ENCODE measurements around the gene MRTFB. TPM values are rescaled to one million over a fixed set of nuclear protein-coding genes. Genes with fewer than 3 reads are reported as not detected.

Gene MRTFB
- polyA plus RNA-seq, 1 experiment, result 10.5 TPM

DNA sequence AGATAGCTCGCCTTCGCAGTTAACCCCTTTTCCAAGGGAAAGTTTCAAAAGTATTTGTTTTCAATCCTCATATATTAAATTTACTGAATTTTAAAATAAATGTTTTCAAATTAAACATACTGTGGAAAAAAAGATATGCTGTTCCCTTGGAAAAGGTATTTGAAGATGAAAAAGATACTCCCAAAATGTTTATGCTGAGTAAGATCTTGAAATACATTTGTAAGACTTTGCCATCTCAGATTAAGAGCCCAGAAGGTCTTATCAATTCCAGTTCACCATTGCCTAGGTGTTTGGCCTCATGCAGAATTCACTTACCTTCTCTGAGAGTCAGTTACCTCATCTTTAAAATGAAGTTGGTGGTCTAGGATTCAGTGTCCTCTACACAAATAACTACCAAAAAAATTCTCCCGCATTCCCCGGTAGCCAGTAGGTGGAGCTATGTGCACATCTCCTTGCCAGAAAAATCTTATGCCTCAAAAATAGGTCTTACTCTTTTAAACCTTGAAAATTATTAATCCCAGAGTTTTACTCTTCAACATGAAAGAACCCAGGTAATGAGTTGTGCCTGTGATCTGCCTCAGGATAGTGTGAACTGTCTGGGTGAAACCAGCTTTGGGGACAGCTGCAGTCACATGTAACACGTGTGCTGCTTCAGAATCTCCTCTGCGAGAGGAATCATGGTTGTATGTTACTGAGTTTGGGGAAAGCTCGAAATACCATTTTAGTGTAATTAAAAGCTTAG, 178.3 kb downstream of the MRTFB start:
- no peak overlapping the region for H3K4me3 ChIP-seq (ENCODE audit: low read depth, low read length)
- no peaks in the 10 kb centered on the region for H3K27me3 ChIP-seq (ENCODE audit: control insufficient read depth, insufficient read depth, low read length)
- ChIA-PET POLR2A (no interaction called here), CTCF (interaction anchor here (0.6 to 5.8 kb wide), 42 partner anchors 9 to 363 kb away, joined by 3 to 61 read pairs (median 4); partner anchors contain the start of gene ERCC4)
- no peaks in the 10 kb centered on the region for H3K9me3 ChIP-seq (ENCODE audit: control insufficient read depth, insufficient read depth, low read length)
- no peak overlapping the region for H3K27ac ChIP-seq (ENCODE audit: low read depth, low read length)
- DNase-seq (ENCODE audit: low read depth, low spot score), result no peak
- TF ChIP-seq, protein P1, sequence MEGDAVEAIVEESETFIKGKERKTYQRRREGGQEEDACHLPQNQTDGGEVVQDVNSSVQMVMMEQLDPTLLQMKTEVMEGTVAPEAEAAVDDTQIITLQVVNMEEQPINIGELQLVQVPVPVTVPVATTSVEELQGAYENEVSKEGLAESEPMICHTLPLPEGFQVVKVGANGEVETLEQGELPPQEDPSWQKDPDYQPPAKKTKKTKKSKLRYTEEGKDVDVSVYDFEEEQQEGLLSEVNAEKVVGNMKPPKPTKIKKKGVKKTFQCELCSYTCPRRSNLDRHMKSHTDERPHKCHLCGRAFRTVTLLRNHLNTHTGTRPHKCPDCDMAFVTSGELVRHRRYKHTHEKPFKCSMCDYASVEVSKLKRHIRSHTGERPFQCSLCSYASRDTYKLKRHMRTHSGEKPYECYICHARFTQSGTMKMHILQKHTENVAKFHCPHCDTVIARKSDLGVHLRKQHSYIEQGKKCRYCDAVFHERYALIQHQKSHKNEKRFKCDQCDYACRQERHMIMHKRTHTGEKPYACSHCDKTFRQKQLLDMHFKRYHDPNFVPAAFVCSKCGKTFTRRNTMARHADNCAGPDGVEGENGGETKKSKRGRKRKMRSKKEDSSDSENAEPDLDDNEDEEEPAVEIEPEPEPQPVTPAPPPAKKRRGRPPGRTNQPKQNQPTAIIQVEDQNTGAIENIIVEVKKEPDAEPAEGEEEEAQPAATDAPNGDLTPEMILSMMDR (IDR thresholded peaks at IDR 0.05; ENCODE audit: low read depth, low read length), result peak; percentile 96

DNA sequence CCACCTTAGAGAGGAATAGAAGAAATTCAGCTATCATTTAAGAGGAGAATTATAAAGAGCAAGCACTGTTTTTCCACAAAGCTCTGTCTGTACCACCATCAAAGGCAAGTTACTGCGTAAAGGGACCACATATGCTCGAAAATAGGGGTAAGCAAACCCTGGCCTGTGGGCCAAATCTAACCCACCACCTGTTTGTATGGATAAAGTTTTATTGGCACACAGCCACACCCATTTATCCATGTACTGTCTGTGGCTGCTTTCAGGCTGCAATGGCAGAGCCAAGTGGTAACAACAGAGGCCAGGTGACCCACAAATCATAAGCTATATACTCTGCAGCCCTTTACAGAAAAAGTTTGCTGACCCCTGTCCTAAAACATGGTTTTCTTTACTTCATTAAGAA, 180.3 kb downstream of the MRTFB start:
- Histone ChIP-seq H3K27me3 (ENCODE audit: control insufficient read depth, insufficient read depth, low read length) (no peaks in the 10 kb centered on the region), H3K9me3 (ENCODE audit: control insufficient read depth, insufficient read depth, low read length) (no peaks in the 10 kb centered on the region), H3K4me3 (ENCODE audit: low read depth, low read length) (no peak overlapping the region), H3K27ac (ENCODE audit: low read depth, low read length) (no peak overlapping the region)
- ChIA-PET CTCF (interaction anchor here (0.6 to 5.8 kb wide), 8 partner anchors 11 to 348 kb away, joined by 3 to 61 read pairs (median 8); partner anchors contain the start of gene ERCC4), POLR2A (no interaction called here)
- no peak for DNase-seq (ENCODE audit: low read depth, low spot score)
- TF ChIP-seq, protein P1 (IDR thresholded peaks at IDR 0.05; ENCODE audit: low read depth, low read length), result no peak

DNA sequence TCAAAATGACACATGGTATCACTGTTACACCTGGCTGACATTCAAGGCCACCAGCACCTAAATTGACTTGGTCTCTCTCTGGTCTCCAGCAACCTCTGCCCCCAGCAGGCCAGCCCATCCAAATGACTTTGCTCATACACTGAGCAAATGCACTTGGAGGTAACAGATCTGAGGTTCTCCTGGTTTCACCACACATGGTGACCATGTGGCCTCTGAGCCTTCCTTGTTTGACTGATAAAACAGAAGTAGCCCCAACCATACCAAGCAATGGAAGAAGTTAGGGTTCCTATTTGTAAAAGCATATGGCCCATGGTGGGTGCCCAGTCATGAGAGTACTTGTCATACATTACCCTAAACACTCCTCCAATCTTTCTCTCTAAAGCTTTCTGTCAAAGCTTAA, 181.7 kb downstream of the MRTFB start:
- Histone ChIP-seq H3K27me3 (ENCODE audit: control insufficient read depth, insufficient read depth, low read length) (no peaks in the 10 kb centered on the region), H3K4me3 (ENCODE audit: low read depth, low read length) (no peak overlapping the region), H3K9me3 (ENCODE audit: control insufficient read depth, insufficient read depth, low read length) (no peaks in the 10 kb centered on the region), H3K27ac (ENCODE audit: low read depth, low read length) (no peak overlapping the region)
- CTCF ChIA-PET, result interaction anchor here (1.9 to 5.8 kb wide), 2 partner anchors 329 to 333 kb away, joined by 8 to 61 read pairs; partner anchors contain the start of gene ERCC4
- DNase-seq (ENCODE audit: low read depth, low spot score), result no peak
- TF ChIP-seq, protein P1 (IDR thresholded peaks at IDR 0.05; ENCODE audit: low read depth, low read length), result no peak
- POLR2A ChIA-PET, result no interaction called here

DNA sequence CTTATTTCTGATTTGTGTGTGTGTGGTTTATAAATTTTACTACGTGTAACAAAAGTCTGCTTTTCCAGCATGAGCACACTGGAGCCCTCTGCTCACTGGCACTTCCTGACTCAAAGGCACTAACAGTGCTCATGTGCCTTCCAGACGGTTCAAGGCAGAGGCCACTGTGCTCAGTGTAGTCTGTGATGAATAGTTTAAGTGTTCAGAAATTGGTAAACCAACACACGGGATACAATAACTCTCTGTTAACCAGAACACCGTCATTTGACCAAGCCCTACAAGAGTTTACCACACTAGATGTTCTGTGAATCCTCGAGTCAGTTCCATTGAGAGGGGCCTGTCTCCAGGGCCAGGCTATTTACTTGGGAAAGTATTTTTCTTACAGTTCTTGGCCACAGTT, 191.9 kb downstream of the MRTFB start:
- no peak for DNase-seq (ENCODE audit: low read depth, low spot score)
- POLR2A ChIA-PET, result no interaction called here
- Histone ChIP-seq H3K27me3 (ENCODE audit: control insufficient read depth, insufficient read depth, low read length) (no peaks in the 10 kb centered on the region), H3K4me3 (ENCODE audit: low read depth, low read length) (no peak overlapping the region), H3K9me3 (ENCODE audit: control insufficient read depth, insufficient read depth, low read length) (no peaks in the 10 kb centered on the region), H3K27ac (ENCODE audit: low read depth, low read length) (no peak overlapping the region)
- CTCF ChIA-PET, result interaction anchor here (0.9 to 2.2 kb wide), 3 partner anchors 12 to 343 kb away, joined by 3 to 6 read pairs (median 5); partner anchors contain the start of gene ERCC4
- TF ChIP-seq, protein P1 (IDR thresholded peaks at IDR 0.05; ENCODE audit: low read depth, low read length), result no peak

DNA sequence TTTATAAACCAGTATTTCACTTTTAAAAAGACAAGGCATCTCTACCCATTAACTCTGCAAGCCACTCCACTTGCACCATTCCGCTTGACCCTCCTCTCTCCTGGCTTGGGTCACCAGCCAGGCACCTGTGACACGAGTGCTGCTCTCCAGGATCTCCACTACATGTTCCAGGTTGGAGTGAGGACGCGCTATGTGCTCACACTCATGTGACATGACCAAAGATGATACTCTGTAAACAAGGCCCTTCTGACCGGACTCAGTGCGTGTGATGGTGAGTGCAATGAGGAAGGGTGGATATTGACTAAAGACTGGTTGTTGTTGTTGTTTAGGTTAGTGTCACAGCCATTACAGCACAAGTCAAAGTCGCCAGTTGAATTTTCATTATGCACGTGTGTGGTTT, 192.7 kb downstream of the MRTFB start:
- TF ChIP-seq, protein P1 (IDR thresholded peaks at IDR 0.05; ENCODE audit: low read depth, low read length), result no peak
- H3K27me3 ChIP-seq (ENCODE audit: control insufficient read depth, insufficient read depth, low read length), result no peaks in the 10 kb centered on the region
- POLR2A ChIA-PET, result no interaction called here
- no peaks in the 10 kb centered on the region for H3K9me3 ChIP-seq (ENCODE audit: control insufficient read depth, insufficient read depth, low read length)
- CTCF ChIA-PET, result interaction anchor here (2.2 kb wide), 1 partner anchor 344 kb away, joined by 6 read pairs; the partner anchor contains the start of gene ERCC4
- DNase-seq (ENCODE audit: low read depth, low spot score), result no peak
- no peak overlapping the region for H3K27ac ChIP-seq (ENCODE audit: low read depth, low read length)
- H3K4me3 ChIP-seq (ENCODE audit: low read depth, low read length), result no peak overlapping the region

All from AG04450 (cell line).